ENCODE results near the gene RBMS2.

RBMS2 gene

GRCh38 chr12:56590237-56590830 is 68.7 kb downstream of the RBMS2 start:
- peak; percentile 45 for DNase-seq

- no peak for DNase-seq
Observed at GRCh38 chr12:56591126-56591525, 69.5 kb downstream of the RBMS2 start.

- DNase-seq: no peak
Observed at GRCh38 chr12:56591961-56592360, 70.3 kb downstream of the RBMS2 start.

GRCh38 chr12:56593909-56594621 is 72.4 kb downstream of the RBMS2 start:
- DNase-seq: peak; percentile 67

- no peak for DNase-seq
Observed at GRCh38 chr12:56596815-56597214, 75.2 kb downstream of the RBMS2 start.

- no peak for DNase-seq
Observed at GRCh38 chr12:56599041-56599440, 77.4 kb downstream of the RBMS2 start.

- DNase-seq: no peak
Observed at GRCh38 chr12:56599797-56600196, 78.2 kb downstream of the RBMS2 start.

GRCh38 chr12:56600753-56601152 is 79.1 kb downstream of the RBMS2 start:
- DNase-seq: no peak

- DNase-seq: peak; percentile 14
Observed at GRCh38 chr12:56601503-56601902, 79.9 kb downstream of the RBMS2 start.

GRCh38 chr12:56602239-56602638 is 80.6 kb downstream of the RBMS2 start:
- no peak for DNase-seq

GRCh38 chr12:56604355-56604754 is 82.7 kb downstream of the RBMS2 start:
- no peak for DNase-seq

- no peak for DNase-seq
Observed at GRCh38 chr12:56614627-56615026, 93.0 kb downstream of the RBMS2 start.

GRCh38 chr12:56616244-56616643 is 94.6 kb downstream of the RBMS2 start:
- no peak for DNase-seq

- no peak for DNase-seq
Observed at GRCh38 chr12:56616925-56617324, 95.3 kb downstream of the RBMS2 start.

- DNase-seq: no peak
Observed at GRCh38 chr12:56622535-56622934, 100.9 kb downstream of the RBMS2 start.

GRCh38 chr12:56626701-56627100 is 105.1 kb downstream of the RBMS2 start:
- DNase-seq: no peak

GRCh38 chr12:56628671-56629458 is 107.2 kb downstream of the RBMS2 start:
- peak; percentile 72 for DNase-seq

- peak; percentile 26 for DNase-seq
Observed at GRCh38 chr12:56629459-56630179, 108.0 kb downstream of the RBMS2 start.

GRCh38 chr12:56630180-56630632 is 108.6 kb downstream of the RBMS2 start, which contains the start of gene BAZ2A:
TSS of gene BAZ2A (minus strand) at chr12:56630326. CDS start at chr12:56617530, 12,796 bp downstream.
- DNase-seq: peak; percentile 93

- DNase-seq: peak; percentile 72
Observed at GRCh38 chr12:56631790-56632700, 110.4 kb downstream of the RBMS2 start.

GRCh38 chr12:56632701-56633467 is 111.3 kb downstream of the RBMS2 start:
- DNase-seq: no peak

Measured in activated CD4-positive, alpha-beta T cell treated with anti-CD3 and anti-CD28 coated beads, Interleukin-10, Interleukin-2, amounts not matched to agents 100 ng/mL and 50 ng/mL, durations not matched to agents 16 hours and 8 hours (primary cell).